Astrocyte (in vitro differentiated cells and primary cell): ENCODE data around the gene SERPINA9.
"Not testable (repeated sequence)": the region's sequence is repeated elsewhere in the genome, so short reads cannot be mapped to it uniquely, and the experiment has no call there.

Experiments
- CTCF ChIP-seq: IDR thresholded peaks from 2 replicates; pipeline ENCODE4 v1.5.1; 2011; ENCODE audit warnings: low read depth, mild to moderate bottlenecking, inconsistent platforms, low read length, moderate library complexity; ENCODE audit not compliant: insufficient read depth
- EZH2 ChIP-seq: IDR thresholded peaks from 2 replicates; pipeline ENCODE4 v1.6.1; 2012; ENCODE audit warnings: mild to moderate bottlenecking, low read length, inconsistent platforms; ENCODE audit not compliant: insufficient read depth

DNA sequence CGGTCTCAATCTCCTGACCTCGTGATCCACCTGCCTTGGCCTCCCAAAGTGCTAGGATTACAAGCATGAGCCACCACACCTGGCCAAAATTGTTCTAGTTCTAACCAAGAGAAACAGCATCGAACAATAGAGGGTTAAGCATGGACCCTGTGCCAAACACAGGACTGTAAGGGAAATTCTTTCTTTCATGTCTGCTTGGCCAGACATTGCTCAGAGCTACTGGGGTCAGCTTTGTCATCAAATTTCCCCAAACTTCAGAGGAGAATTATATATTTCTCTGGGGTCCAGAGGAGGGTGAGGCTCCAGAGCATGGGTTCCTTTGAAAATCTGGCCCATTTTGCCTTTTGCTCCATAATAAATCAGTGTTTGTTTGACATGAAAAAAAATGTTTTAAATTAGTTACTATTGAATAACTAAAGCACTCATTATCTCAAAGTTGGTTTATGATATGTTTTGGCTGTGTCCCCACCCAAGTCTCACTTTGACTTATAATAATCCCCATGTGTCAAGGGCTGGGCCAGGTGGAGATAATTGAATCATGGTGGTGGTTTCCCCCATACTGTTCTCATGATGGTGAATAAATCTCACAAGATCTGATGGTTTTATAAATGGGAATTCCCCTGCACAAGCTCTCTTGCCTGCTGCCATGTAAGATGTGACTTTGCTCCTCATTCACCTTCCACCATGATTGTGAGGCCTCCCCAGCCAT lies 58.3 kb downstream of the SERPINA9 start:
- not testable (repeated sequence) for TF ChIP-seq CTCF, EZH2
